Suprapubic skin (tissue), 4 donors: ENCODE measurements around the gene COL4A3. TPM values are rescaled to one million over a fixed set of nuclear protein-coding genes. Genes with fewer than 3 reads are reported as not detected.

ENCODE experiments used
- DNase-seq, 2 donors: peaks; one replicate each; pipeline ENCODE4 v3.0.0-alpha.2; 2019; ENCODE audit warnings: low spot score in 2 of 2
- H3K27ac ChIP-seq: fragments of 200-600 bp; sonication (generic); one replicate; pipeline ENCODE4 v1.5.1; 2019
- H3K27me3 ChIP-seq: fragments of 200-600 bp; sonication (generic); one replicate; pipeline ENCODE4 v1.5.1; 2019
- H3K36me3 ChIP-seq: fragments of 200-600 bp; sonication (generic); one replicate; pipeline ENCODE4 v1.5.1; 2019
- H3K4me1 ChIP-seq: fragments of 200-600 bp; sonication (generic); one replicate; pipeline ENCODE4 v1.5.1; 2019
- H3K4me3 ChIP-seq: fragments of 200-600 bp; sonication (generic); one replicate; pipeline ENCODE4 v1.5.1; 2019; ENCODE audit warnings: mild to moderate bottlenecking
- H3K9me3 ChIP-seq: fragments of 200-600 bp; sonication (generic); one replicate; pipeline ENCODE4 v1.5.1; 2019
- EP300 ChIP-seq: sonication (generic); formaldehyde crosslinking; IDR thresholded peaks from one replicate; pipeline ENCODE4 v1.6.1; 2017; ENCODE audit warnings: antibody characterized with exemption
- POLR2A ChIP-seq, 2 donors: fragments of 450-650 bp; IDR thresholded peaks; one replicate each; pipeline ENCODE4 v1.6.1; 2017; ENCODE audit warnings: antibody characterized with exemption in 2 of 2, mild to moderate bottlenecking in 2 of 2, moderate library complexity in 2 of 2
- POLR2AphosphoS5 ChIP-seq, 3 donors: sonication (generic); formaldehyde crosslinking; IDR thresholded peaks; one replicate each; pipeline ENCODE4 v1.6.1; 2017; ENCODE audit warnings: antibody characterized with exemption in 3 of 3
- WGBS: methylation state at CpG from one replicate; pipeline ENCODE4 v1.1.5; 2018; 5-methylcytosine and 5-hydroxymethylcytosine counted together
- total RNA-seq, 4 donors: library from RNA; depleted of rRNA; stranded (reverse); fragments of >200 nt; gene quantifications; one replicate each; pipeline ENCODE4 v1.1.0, GENCODE V29; 2016
- TF ChIP-seq, protein P1 (sequence below), 2 donors: fragments of 200-600 bp in 1 of 2; fragments of 450-650 bp in 1 of 2; sonication (generic) in 1 of 2; IDR thresholded peaks; one replicate each; pipeline ENCODE4 v1.5.1; 2016 to 2019; ENCODE audit warnings: antibody characterized with exemption in 2 of 2, mild to moderate bottlenecking in 1 of 2, moderate library complexity in 1 of 2

The COL4A3 gene
- total RNA-seq, 4 donors from 2014 or later, result 0.26 to 2.2 (median 0.80) TPM; not detected in 1

DNA sequence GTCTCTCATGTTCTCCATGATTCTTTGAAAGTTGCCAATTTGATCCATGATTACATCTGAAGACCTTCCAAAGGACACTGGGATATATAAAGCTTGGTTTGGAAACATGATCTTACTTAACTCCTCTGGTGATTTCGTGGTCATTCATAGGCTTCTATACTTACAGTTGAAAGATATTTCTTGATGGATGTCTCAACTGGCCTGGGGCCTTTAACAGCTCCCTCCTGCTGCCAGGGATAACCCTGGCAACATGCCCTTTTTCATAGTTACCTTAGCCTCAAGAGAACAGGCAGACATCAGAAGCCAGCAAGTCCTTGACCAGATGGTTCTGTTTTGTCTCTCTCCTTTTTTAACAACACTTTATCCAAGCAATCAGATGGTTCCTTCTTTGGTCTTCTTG lies 137.1 kb downstream of the COL4A3 start:
- Histone ChIP-seq H3K27ac (no peak overlapping the region), H3K4me1 (no peaks in the 10 kb centered on the region), H3K4me3 (no peak overlapping the region), H3K27me3 (no peaks in the 10 kb centered on the region), H3K36me3 (no peaks in the 10 kb centered on the region), H3K9me3 (no peaks in the 10 kb centered on the region)
- no peak for DNase-seq
- WGBS, result 48% methylated on average over 1 of the region's 1 CpG
- no peak for TF ChIP-seq POLR2AphosphoS5 (IDR thresholded peaks at IDR 0.05)
- TF ChIP-seq, protein P1, sequence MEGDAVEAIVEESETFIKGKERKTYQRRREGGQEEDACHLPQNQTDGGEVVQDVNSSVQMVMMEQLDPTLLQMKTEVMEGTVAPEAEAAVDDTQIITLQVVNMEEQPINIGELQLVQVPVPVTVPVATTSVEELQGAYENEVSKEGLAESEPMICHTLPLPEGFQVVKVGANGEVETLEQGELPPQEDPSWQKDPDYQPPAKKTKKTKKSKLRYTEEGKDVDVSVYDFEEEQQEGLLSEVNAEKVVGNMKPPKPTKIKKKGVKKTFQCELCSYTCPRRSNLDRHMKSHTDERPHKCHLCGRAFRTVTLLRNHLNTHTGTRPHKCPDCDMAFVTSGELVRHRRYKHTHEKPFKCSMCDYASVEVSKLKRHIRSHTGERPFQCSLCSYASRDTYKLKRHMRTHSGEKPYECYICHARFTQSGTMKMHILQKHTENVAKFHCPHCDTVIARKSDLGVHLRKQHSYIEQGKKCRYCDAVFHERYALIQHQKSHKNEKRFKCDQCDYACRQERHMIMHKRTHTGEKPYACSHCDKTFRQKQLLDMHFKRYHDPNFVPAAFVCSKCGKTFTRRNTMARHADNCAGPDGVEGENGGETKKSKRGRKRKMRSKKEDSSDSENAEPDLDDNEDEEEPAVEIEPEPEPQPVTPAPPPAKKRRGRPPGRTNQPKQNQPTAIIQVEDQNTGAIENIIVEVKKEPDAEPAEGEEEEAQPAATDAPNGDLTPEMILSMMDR (IDR thresholded peaks at IDR 0.05), result no peak
- no peak for TF ChIP-seq EP300
- TF ChIP-seq POLR2A (IDR thresholded peaks at IDR 0.05), result no peak

DNA sequence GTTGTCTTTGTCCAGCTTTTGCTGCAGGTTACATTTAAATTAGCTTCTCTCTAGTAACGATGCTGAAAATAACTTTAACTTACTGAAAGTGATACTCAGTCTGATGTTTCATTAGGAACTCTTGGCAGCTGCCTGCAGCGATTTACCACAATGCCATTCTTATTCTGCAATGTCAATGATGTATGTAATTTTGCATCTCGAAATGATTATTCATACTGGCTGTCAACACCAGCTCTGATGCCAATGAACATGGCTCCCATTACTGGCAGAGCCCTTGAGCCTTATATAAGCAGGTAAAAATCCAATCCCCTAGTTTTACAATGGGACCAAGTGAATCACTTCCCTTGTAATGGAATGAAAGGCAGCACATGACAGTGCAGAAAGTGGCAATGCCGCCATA lies 144.4 kb downstream of the COL4A3 start:
- 51% methylated on average over 4 of the region's 4 CpGs for WGBS
- no peak overlapping the region for H3K27ac ChIP-seq
- H3K36me3 ChIP-seq, result no peaks in the 10 kb centered on the region
- no peak overlapping the region for H3K4me3 ChIP-seq
- no peaks in the 10 kb centered on the region for H3K9me3 ChIP-seq
- H3K27me3 ChIP-seq, result no peaks in the 10 kb centered on the region
- H3K4me1 ChIP-seq, result no peaks in the 10 kb centered on the region
- no peak for TF ChIP-seq EP300
- TF ChIP-seq POLR2AphosphoS5 (IDR thresholded peaks at IDR 0.05), result no peak
- no peak for TF ChIP-seq POLR2A (IDR thresholded peaks at IDR 0.05)
- TF ChIP-seq, protein P1 (IDR thresholded peaks at IDR 0.05), result no peak
- DNase-seq, result no peak

DNA sequence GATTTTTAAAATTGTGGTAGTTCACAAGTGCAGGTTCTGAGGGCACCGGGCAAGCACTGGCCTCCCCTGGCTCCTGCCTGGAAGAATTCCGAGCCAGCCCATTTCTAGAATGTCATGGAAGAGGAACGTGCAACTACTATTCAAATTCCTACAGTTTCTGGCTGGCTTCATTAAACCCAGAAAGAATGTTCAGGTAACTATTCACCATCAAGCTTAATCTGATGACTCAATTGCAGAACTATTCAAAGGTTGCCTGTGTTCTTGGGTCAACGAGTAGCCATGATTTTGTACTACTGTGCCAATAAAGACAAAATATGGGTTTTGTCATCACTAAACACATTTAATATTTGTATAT lies 146.3 kb downstream of the COL4A3 start:
- Histone ChIP-seq H3K27ac (no peak overlapping the region), H3K36me3 (no peaks in the 10 kb centered on the region), H3K27me3 (no peaks in the 10 kb centered on the region), H3K4me3 (no peak overlapping the region), H3K9me3 (no peaks in the 10 kb centered on the region), H3K4me1 (no peaks in the 10 kb centered on the region)
- DNase-seq, result no peak
- TF ChIP-seq EP300, result no peak
- TF ChIP-seq, protein P1 (IDR thresholded peaks at IDR 0.05), result no peak
- TF ChIP-seq POLR2A (IDR thresholded peaks at IDR 0.05), result no peak
- no peak for TF ChIP-seq POLR2AphosphoS5 (IDR thresholded peaks at IDR 0.05)
- 92% methylated on average over 4 of the region's 4 CpGs for WGBS

DNA sequence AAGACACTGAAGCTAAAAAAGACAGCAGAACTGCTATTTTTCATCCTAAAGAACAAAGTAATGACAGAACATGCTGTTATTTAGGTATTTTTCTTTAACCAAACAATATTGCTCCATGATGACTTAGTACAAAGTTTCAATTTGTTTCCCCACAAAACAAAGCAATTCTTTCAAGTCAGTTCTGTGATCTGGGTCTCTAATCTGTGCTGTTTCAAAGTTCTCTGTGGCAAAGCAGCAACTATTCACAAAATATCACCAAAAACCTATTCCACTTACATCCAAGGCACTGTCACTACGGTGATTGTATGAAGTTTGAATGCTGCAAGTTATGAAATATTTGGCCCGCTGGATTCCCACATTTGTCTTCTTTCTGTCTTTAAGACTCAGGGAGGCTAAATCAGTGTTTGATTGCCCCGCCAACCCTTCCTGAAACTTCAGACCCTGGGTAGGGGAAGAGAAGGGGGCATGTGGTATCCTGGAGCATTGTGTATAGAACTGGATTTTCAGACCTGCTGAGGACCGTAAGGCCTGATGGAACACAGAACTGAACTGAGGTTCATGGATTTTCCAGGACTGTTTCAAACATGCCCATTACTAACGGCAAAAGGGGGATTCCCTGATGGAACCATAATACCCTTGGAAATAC lies 147.6 kb downstream of the COL4A3 start:
- no peaks in the 10 kb centered on the region for H3K4me1 ChIP-seq
- no peak overlapping the region for H3K4me3 ChIP-seq
- no peak for DNase-seq
- no peak overlapping the region for H3K27ac ChIP-seq
- no peak for TF ChIP-seq POLR2AphosphoS5 (IDR thresholded peaks at IDR 0.05)
- TF ChIP-seq, protein P1 (IDR thresholded peaks at IDR 0.05), result no peak
- no peak for TF ChIP-seq POLR2A (IDR thresholded peaks at IDR 0.05)
- no peak for TF ChIP-seq EP300
- 96% methylated on average over 5 of the region's 5 CpGs for WGBS
- no peaks in the 10 kb centered on the region for H3K27me3 ChIP-seq
- H3K9me3 ChIP-seq, result no peaks in the 10 kb centered on the region
- H3K36me3 ChIP-seq, result no peaks in the 10 kb centered on the region

DNA sequence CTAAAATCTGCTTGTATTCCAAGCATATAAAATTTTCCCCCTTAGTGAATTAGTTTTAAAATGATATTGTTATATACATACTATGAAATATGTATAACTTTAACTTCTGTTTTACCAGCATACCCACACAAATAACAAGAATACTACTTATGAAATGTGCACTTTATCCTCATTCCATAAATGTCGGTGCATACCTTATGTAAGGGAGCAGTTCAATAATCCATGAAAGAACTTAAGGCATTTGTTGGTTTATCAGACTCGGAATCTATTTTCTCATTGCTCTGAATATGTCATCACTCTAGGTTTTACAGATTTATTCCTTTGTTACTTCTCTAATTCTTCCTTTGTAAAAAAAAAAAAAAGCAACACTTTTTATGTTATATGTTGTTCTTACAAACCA lies 148.2 kb downstream of the COL4A3 start:
- TF ChIP-seq, protein P1 (IDR thresholded peaks at IDR 0.05), result no peak
- WGBS, result 41% methylated on average over 2 of the region's 2 CpGs
- no peaks in the 10 kb centered on the region for H3K27me3 ChIP-seq
- H3K4me1 ChIP-seq, result no peaks in the 10 kb centered on the region
- H3K36me3 ChIP-seq, result no peaks in the 10 kb centered on the region
- DNase-seq, result no peak
- no peak overlapping the region for H3K4me3 ChIP-seq
- H3K27ac ChIP-seq, result no peak overlapping the region
- H3K9me3 ChIP-seq, result no peaks in the 10 kb centered on the region
